Panc1 (cell line): ENCODE data around the gene AHR. TPM values are rescaled to one million over a fixed set of nuclear protein-coding genes. Genes with fewer than 3 reads are reported as not detected.

Experiments used
- ATAC-seq: fragments of 200-7000 bp; cut with Tn5 transposase; 2 replicates; pipeline ENCODE4 v1.9.1; 2020; ENCODE audit warnings: mild to moderate bottlenecking, moderate library complexity
- BruUV-seq: library from RNA; stranded (reverse); fragments of 400-500 nt; replicated peaks from 2 replicates; lab custom pipeline; 2021; lab: Mats Ljungman, UMichigan
- CTCF ChIA-PET: fragments of 300-600 bp; sonication (Branson Sonifier 250); formaldehyde crosslinking; loops from one replicate; lab custom pipeline; 2022; ENCODE audit warnings: antibody characterized with exemption; lab: Charles Lee
- POLR2A ChIA-PET: fragments of 300-600 bp; sonication (Branson Sonifier 250); formaldehyde crosslinking; loops from one replicate; lab custom pipeline; 2022; ENCODE audit warnings: antibody characterized with exemption; lab: Charles Lee
- DNase-seq: peaks from one replicate; pipeline ENCODE4 v3.0.0-alpha.2; 2010; ENCODE audit warnings: low read depth, low spot score
- H3K27ac ChIP-seq: 2 replicates; pipeline ENCODE4 v1.5.1; 2011; ENCODE audit warnings: mild to moderate bottlenecking, low read length, inconsistent platforms
- H3K27me3 ChIP-seq: fragments of 200-500 bp; sonication (Bioruptor generic); 2 replicates; pipeline ENCODE4 v1.6.0; 2014; ENCODE audit warnings: low read length, inconsistent platforms; ENCODE audit not compliant: control insufficient read depth, insufficient read depth
- H3K36me3 ChIP-seq: fragments of 200-500 bp; sonication (Bioruptor generic); 2 replicates; pipeline ENCODE4 v1.5.1; 2014; ENCODE audit warnings: inconsistent platforms, mild to moderate bottlenecking, low read length, moderate library complexity; ENCODE audit not compliant: control insufficient read depth, insufficient read depth
- H3K4me1 ChIP-seq: 2 replicates; pipeline ENCODE4 v1.5.1; 2011; ENCODE audit warnings: inconsistent platforms, mild to moderate bottlenecking, low read length, moderate library complexity; ENCODE audit not compliant: control insufficient read depth, insufficient read depth
- H3K4me3 ChIP-seq, 2 experiments: 2 replicates each; pipeline ENCODE4 v1.5.1; 2011 to 2012; ENCODE audit warnings: low read depth in 2 of 2, low read length in 2 of 2, mild to moderate bottlenecking in 2 of 2, inconsistent platforms in 1 of 2, moderate library complexity in 1 of 2
- H3K9me3 ChIP-seq: fragments of 200-500 bp; sonication (Bioruptor generic); 2 replicates; pipeline ENCODE4 v1.5.1; 2014; ENCODE audit warnings: low read depth, mild to moderate bottlenecking, inconsistent platforms, low read length, moderate library complexity; ENCODE audit not compliant: control insufficient read depth, insufficient read depth
- POLR2AphosphoS5 ChIP-seq: IDR thresholded peaks from 2 replicates; pipeline ENCODE4 v1.6.1; 2012; ENCODE audit warnings: mild to moderate bottlenecking, low read depth, low read length, moderate library complexity
- SIN3A ChIP-seq: IDR thresholded peaks from 2 replicates; pipeline ENCODE4 v1.6.1; 2012; ENCODE audit warnings: low read depth, mild to moderate bottlenecking, low read length, moderate library complexity, borderline replicate concordance; ENCODE audit not compliant: insufficient read depth
- TCF7L2 ChIP-seq: IDR thresholded peaks from 2 replicates; pipeline ENCODE4 v1.6.1; 2011; ENCODE audit warnings: mild to moderate bottlenecking, low read depth, low read length, inconsistent platforms
- in situ Hi-C: cut with HindIII; loops from 2 replicates; pipeline ENCODE4 v1.10.0; 2016; ENCODE audit warnings: low sequenced_read_pairs, low pct_unique_long_range_greater_than_20kb
- intact Hi-C: fragments of 100-400 bp; cut with micrococcal nuclease; formaldehyde crosslinking; loops from one replicate; pipeline ENCODE4 v1.10.0; 2022; ENCODE audit not compliant: unreplicated experiment
- total RNA-seq: library from RNA; stranded (reverse); gene quantifications from one replicate; pipeline ENCODE4 v1.2.1, GENCODE V29; 2021; ENCODE audit not compliant: unreplicated experiment
- TF ChIP-seq, protein P1 (sequence below): fragments of 450-650 bp; IDR thresholded peaks from 2 replicates; pipeline ENCODE4 v1.5.1; 2017; ENCODE audit warnings: mild to moderate bottlenecking
- TF ChIP-seq, protein P2 (sequence below), 2 experiments: IDR thresholded peaks; 2 replicates each; pipeline ENCODE4 v1.6.1; 2011 to 2012; ENCODE audit warnings: low read depth in 2 of 2, control low read depth in 1 of 2, low read length in 1 of 2, mild to moderate bottlenecking in 1 of 2, moderate library complexity in 1 of 2; ENCODE audit not compliant: insufficient read depth in 1 of 2

The AHR gene
- total RNA-seq, 1 experiment from 2014 or later: 36.6 TPM

DNA sequence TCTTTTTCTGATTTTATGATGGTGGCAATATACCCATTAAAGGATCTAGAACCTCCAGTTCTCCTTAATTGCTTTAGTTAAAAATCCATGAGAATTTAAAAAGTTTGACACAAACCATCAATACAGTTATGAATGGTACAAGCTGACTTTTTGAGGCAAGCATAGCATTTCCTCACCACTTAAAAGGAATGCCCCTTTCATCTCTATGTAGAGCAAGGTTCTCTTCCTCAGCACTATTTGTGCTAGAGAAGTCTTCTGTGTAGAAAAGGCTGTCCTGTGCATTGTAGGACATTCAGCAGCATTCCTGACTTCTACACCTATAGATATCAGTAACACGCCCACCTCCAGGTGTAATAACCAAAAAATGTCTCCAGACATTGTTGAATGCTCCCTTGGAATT is 67.3 kb downstream of the AHR start:
- BruUV-seq: no TSS peak
- ChIA-PET POLR2A (no interaction called here), CTCF (no interaction called here)
- in situ Hi-C loops: no loop called here
- Histone ChIP-seq H3K4me1 (no peaks in the 10 kb centered on the region; the same call in 1 of the 2 replicates), H3K4me3 (no peak overlapping the region), H3K27me3 (no peaks in the 10 kb centered on the region), H3K36me3 (no peaks in the 10 kb centered on the region), H3K9me3 (no peaks in the 10 kb centered on the region), H3K27ac (no peak overlapping the region)
- no peak for TF ChIP-seq SIN3A
- TF ChIP-seq, protein P1, sequence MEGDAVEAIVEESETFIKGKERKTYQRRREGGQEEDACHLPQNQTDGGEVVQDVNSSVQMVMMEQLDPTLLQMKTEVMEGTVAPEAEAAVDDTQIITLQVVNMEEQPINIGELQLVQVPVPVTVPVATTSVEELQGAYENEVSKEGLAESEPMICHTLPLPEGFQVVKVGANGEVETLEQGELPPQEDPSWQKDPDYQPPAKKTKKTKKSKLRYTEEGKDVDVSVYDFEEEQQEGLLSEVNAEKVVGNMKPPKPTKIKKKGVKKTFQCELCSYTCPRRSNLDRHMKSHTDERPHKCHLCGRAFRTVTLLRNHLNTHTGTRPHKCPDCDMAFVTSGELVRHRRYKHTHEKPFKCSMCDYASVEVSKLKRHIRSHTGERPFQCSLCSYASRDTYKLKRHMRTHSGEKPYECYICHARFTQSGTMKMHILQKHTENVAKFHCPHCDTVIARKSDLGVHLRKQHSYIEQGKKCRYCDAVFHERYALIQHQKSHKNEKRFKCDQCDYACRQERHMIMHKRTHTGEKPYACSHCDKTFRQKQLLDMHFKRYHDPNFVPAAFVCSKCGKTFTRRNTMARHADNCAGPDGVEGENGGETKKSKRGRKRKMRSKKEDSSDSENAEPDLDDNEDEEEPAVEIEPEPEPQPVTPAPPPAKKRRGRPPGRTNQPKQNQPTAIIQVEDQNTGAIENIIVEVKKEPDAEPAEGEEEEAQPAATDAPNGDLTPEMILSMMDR: no peak
- TF ChIP-seq, protein P2, sequence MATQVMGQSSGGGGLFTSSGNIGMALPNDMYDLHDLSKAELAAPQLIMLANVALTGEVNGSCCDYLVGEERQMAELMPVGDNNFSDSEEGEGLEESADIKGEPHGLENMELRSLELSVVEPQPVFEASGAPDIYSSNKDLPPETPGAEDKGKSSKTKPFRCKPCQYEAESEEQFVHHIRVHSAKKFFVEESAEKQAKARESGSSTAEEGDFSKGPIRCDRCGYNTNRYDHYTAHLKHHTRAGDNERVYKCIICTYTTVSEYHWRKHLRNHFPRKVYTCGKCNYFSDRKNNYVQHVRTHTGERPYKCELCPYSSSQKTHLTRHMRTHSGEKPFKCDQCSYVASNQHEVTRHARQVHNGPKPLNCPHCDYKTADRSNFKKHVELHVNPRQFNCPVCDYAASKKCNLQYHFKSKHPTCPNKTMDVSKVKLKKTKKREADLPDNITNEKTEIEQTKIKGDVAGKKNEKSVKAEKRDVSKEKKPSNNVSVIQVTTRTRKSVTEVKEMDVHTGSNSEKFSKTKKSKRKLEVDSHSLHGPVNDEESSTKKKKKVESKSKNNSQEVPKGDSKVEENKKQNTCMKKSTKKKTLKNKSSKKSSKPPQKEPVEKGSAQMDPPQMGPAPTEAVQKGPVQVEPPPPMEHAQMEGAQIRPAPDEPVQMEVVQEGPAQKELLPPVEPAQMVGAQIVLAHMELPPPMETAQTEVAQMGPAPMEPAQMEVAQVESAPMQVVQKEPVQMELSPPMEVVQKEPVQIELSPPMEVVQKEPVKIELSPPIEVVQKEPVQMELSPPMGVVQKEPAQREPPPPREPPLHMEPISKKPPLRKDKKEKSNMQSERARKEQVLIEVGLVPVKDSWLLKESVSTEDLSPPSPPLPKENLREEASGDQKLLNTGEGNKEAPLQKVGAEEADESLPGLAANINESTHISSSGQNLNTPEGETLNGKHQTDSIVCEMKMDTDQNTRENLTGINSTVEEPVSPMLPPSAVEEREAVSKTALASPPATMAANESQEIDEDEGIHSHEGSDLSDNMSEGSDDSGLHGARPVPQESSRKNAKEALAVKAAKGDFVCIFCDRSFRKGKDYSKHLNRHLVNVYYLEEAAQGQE (IDR thresholded peaks at IDR 0.05; ENCODE audit: insufficient read depth in 1 of 2, low read depth in 2 of 2, low read length in 1 of 2): no peak
- DNase-seq (no peak), ATAC-seq (no peak)
- intact Hi-C loops: no loop called here

DNA sequence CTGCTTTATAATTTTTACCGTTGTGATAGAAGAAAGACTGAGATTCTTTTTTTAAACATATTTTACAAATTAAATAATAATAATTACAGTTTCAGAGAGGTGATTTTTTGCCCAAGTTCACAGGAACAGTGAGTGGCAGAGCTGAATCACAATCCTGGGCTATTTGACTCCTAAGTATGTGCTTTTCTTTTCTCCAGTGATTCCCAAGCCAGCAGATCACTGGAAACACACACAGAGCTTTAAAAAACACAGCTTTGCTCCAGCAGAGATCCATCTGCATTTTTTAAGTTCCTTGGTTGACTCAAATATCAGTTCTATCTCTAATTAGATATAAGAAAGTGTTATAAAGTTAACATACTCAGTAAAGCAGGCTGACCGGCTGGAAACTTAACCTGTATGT is 69.0 kb downstream of the AHR start:
- no TSS peak for BruUV-seq
- DNase-seq (no peak), ATAC-seq (no peak)
- POLR2A ChIA-PET: no interaction called here
- Histone ChIP-seq H3K27ac (no peak overlapping the region), H3K36me3 (no peaks in the 10 kb centered on the region), H3K9me3 (no peaks in the 10 kb centered on the region), H3K4me3 (no peak overlapping the region), H3K4me1 (peaks cover 11% of the 10 kb centered on the region), H3K27me3 (no peaks in the 10 kb centered on the region)
- intact Hi-C loops (no loop called here), in situ Hi-C loops (no loop called here)
- TF ChIP-seq, protein P1: no peak
- TF ChIP-seq, protein P2 (IDR thresholded peaks at IDR 0.05; ENCODE audit: insufficient read depth in 1 of 2, low read depth in 2 of 2, low read length in 1 of 2): no peak
- TF ChIP-seq SIN3A (no peak), POLR2AphosphoS5 (no peak), TCF7L2 (no peak)
- CTCF ChIA-PET: no interaction called here
